Tibial nerve (tissue), 4 donors: ENCODE measurements around the gene APOBR. TPM values are rescaled to one million over a fixed set of nuclear protein-coding genes. Genes with fewer than 3 reads are reported as not detected.

ENCODE experiments used
- DNase-seq, 2 donors: peaks; one replicate each; pipeline ENCODE4 v3.0.0-alpha.2; 2019; ENCODE audit warnings: low spot score in 2 of 2
- H3K27ac ChIP-seq, 4 donors: fragments of 200-600 bp; sonication (generic) in 3 of 4; one replicate each; pipeline ENCODE4 v1.5.1; 2017 to 2019; ENCODE audit warnings: mild to moderate bottlenecking in 1 of 4
- H3K27me3 ChIP-seq, 2 donors: fragments of 200-600 bp; sonication (generic) in 1 of 2; one replicate each; pipeline versions ENCODE4 v1.5.1 to v1.6.0; 2017 to 2019
- H3K36me3 ChIP-seq, 3 donors: fragments of 200-600 bp; sonication (generic); one replicate each; pipeline ENCODE4 v1.5.1; 2018 to 2019
- H3K4me1 ChIP-seq, 4 donors: fragments of 200-600 bp; sonication (generic) in 3 of 4; one replicate each; pipeline ENCODE4 v1.5.1; 2017 to 2019
- H3K4me3 ChIP-seq, 4 donors: fragments of 200-600 bp; sonication (generic) in 3 of 4; one replicate each; pipeline ENCODE4 v1.5.1; 2017 to 2019; ENCODE audit warnings: mild to moderate bottlenecking in 1 of 4, moderate library complexity in 1 of 4
- H3K9me3 ChIP-seq, 4 donors: fragments of 200-600 bp; sonication (generic) in 3 of 4; one replicate each; pipeline ENCODE4 v1.5.1; 2017 to 2019
- CTCF ChIP-seq, 5 experiments: fragments of 200-600 bp in 3 of 5; fragments of 450-650 bp in 2 of 5; sonication (generic) in 3 of 5; IDR thresholded peaks; one replicate each; pipeline ENCODE4 v1.5.1; 2016 to 2019; ENCODE audit warnings: antibody characterized with exemption in 5 of 5, mild to moderate bottlenecking in 3 of 5, moderate library complexity in 2 of 5
- EP300 ChIP-seq, 2 donors: sonication (generic); formaldehyde crosslinking; IDR thresholded peaks; one replicate each; pipeline ENCODE4 v1.6.1; 2017; ENCODE audit warnings: antibody characterized with exemption in 2 of 2, mild to moderate bottlenecking in 1 of 2
- POLR2A ChIP-seq, 2 donors: fragments of 450-650 bp; IDR thresholded peaks; one replicate each; pipeline ENCODE4 v1.6.1; 2017; ENCODE audit warnings: antibody characterized with exemption in 2 of 2, mild to moderate bottlenecking in 2 of 2, moderate library complexity in 2 of 2
- WGBS, 2 donors: methylation state at CpG; one replicate each; pipeline ENCODE4 v1.1.5; 2018; 5-methylcytosine and 5-hydroxymethylcytosine counted together
- total RNA-seq, 4 donors: library from RNA; depleted of rRNA; stranded (reverse); fragments of >200 nt; gene quantifications; one replicate each; pipeline ENCODE4 v1.1.0, GENCODE V29; 2016

Gene APOBR
- total RNA-seq, 4 donors from 2014 or later: 1.3 to 4.5 (median 1.8) TPM

DNA sequence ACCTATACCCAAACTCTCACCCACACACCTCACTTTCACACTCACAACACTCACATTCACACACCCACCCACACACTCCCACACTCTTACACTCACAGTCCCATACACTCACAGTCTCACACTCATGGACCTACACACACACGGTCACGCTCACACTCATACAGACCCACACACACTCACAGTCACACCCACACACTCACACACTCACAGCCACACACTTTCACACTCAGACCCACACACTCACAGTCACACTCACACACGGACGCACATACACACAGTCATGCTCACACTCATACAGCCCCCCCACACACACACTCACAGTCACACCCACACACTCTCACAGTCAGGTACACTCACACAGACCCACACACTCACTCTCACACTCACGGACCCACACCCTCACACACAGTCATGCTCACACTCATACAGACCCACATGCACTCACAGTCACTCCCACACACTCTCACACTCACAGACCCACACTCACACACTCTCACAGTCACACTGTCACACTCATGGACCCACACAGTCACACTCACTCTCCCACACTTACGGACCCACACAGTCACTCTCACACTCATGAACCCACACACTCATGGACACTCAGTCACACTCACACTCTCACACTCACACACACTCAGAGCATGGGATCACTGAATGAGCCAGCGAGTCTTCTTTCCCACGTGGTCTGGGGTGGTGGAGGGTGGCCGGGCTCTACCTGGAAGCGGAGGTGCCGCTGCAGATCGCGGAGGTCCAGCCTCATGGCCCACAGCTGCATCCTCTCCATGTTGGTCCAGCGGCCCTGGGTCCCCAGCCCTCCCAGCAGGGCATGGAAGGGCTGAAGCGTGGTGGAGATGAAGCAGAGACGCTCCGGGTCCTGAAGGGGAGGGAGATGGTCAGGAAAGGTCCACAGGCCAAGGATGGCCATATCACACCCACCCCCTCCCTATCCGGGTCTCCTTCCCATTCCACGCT lies 7.1 kb downstream of the APOBR start:
- TF ChIP-seq EP300 (IDR thresholded peaks at IDR 0.05) (no peak), CTCF (IDR thresholded peaks at IDR 0.05) (no peak), POLR2A (IDR thresholded peaks at IDR 0.05) (no peak)
- no peaks in the 10 kb centered on the region for H3K4me1 ChIP-seq
- H3K4me3 ChIP-seq: no peak overlapping the region
- WGBS, 2 donors: 84 to 91% methylated on average over 17 to 19 of the region's 19 CpGs
- H3K27ac ChIP-seq: no peak overlapping the region
- no peak for DNase-seq
- H3K36me3 ChIP-seq: no peaks in the 10 kb centered on the region
- H3K9me3 ChIP-seq: no peaks in the 10 kb centered on the region
- no peaks in the 10 kb centered on the region for H3K27me3 ChIP-seq

DNA sequence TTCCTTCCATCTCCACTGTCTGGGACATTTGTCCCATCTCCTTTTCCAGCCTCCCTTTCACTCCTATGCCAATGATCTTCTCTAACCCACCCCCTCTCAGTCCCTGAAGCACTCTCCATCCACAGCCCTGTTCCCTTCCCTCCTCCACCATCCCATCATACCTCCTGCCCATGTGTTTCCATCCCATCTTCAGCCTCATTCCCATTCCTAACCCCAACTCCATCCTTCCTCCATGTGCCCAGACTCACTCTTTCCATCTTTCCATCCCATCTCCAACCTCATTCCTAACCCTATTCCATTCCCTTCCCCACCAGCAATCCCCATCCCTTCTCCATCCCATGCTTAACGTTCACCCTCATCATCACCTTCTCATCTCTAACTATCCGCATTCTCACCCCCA lies 7.8 kb downstream of the APOBR start:
- H3K4me3 ChIP-seq: no peak overlapping the region
- TF ChIP-seq CTCF (IDR thresholded peaks at IDR 0.05) (no peak), EP300 (IDR thresholded peaks at IDR 0.05) (no peak)
- no peaks in the 10 kb centered on the region for H3K27me3 ChIP-seq
- WGBS, 2 donors: 68 to 86% methylated on average over 2 of the region's 2 CpGs
- H3K4me1 ChIP-seq: no peaks in the 10 kb centered on the region
- no peaks in the 10 kb centered on the region for H3K9me3 ChIP-seq
- H3K36me3 ChIP-seq: no peaks in the 10 kb centered on the region
- H3K27ac ChIP-seq: no peak overlapping the region
- no peak for DNase-seq

DNA sequence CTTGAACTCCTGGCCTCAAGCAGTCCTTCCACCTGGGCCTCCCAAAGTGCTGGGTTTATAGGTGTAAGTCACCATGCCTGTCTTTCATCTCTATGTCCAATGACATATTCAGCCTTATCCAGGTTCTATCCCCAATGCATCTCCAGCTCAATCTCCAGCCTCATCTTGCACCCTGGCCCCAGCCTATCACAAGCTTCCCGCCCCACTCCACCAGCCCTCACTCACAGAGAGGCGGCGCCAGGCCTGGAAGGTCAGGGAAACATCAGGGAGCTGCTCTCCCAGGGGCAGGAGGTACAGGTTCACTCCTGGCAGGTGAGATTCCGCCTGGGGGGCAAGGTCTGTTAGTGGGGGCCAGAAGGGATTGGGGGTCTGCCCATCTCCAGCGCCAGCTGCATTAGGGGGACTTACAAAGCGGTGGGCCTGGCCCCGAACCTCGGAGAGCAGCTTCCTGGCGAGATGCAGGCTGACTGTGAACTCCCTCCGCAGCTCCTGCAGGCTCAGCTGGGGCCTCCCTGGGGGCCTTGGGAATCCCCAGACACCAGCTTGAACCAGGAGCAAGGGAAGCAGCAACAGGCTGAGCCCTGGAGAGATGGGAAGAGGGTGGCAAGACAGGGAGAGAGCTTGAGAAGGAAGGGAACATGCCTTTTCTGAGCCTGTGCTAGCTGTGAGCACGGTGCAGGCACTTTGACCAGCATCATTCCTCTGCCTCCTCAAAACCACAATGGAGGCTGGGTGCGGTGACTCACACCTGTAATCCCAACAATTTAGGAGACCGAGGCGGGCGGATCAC lies 9.2 kb downstream of the APOBR start:
- TF ChIP-seq POLR2A (IDR thresholded peaks at IDR 0.05) (no peak), CTCF (IDR thresholded peaks at IDR 0.05) (no peak), EP300 (IDR thresholded peaks at IDR 0.05) (no peak)
- H3K27me3 ChIP-seq: no peaks in the 10 kb centered on the region
- no peak overlapping the region for H3K4me3 ChIP-seq
- no peak overlapping the region for H3K27ac ChIP-seq
- H3K4me1 ChIP-seq: peaks cover 0 to 5% (median 1%) of the 10 kb centered on the region in 4 donors
- DNase-seq: no peak
- 81% methylated on average over 14 to 15 of the region's 15 CpGs for WGBS, 2 donors
- no peaks in the 10 kb centered on the region for H3K9me3 ChIP-seq
- no peaks in the 10 kb centered on the region for H3K36me3 ChIP-seq

DNA sequence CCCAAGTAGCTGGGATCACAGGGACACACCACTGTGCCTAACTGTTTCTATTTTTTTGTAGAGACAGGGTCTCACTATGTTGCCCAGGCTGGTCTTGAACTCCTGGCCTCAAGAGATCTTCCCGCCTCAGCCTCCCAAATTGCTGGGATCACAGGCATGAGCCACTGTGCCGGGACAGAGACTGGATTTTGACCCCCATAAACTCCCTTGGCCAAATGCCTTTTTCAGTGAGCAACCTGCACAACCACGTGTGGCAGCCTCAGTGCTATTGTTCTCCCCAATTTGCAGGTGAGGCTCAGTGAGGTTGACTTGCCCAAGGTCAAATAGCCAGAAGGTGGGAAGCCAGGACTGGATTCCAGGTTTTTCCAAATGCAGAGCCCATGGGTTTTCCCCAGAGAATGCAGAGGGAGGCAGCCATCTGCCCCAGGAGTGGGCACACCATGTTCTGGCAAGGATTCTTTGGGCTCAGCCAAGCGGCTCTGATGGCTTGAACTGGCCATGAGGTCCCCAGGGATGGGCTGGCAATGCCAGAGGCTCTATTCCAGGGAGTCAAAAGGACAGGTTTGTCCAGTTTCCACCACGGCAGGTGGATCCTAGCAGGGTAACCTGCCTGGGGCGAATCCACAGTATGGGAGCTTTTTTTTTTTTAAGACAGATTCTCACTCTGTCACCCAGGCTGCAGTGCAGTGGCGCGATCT lies 10.4 kb downstream of the APOBR start:
- Histone ChIP-seq H3K27ac (no peak overlapping the region), H3K27me3 (no peaks in the 10 kb centered on the region), H3K4me1 (peaks cover 0 to 5% (median 1%) of the 10 kb centered on the region in 4 donors), H3K9me3 (no peaks in the 10 kb centered on the region), H3K36me3 (no peaks in the 10 kb centered on the region), H3K4me3 (no peak overlapping the region)
- DNase-seq: no peak
- 62 to 76% methylated on average over 8 of the region's 8 CpGs for WGBS, 2 donors
- TF ChIP-seq POLR2A (IDR thresholded peaks at IDR 0.05) (no peak), EP300 (IDR thresholded peaks at IDR 0.05) (no peak), CTCF (IDR thresholded peaks at IDR 0.05) (no peak)
